ENCODE results near the gene ADGRL3.
"Not testable (repeated sequence)": the region's sequence is repeated elsewhere in the genome, so short reads cannot be mapped to it uniquely, and the experiment has no call there.

The ADGRL3 gene

GRCh38 chr4:61207156-61207555 is 7.0 kb downstream of the ADGRL3 start:
- FAIRE-seq: not testable (repeated sequence)

DNA sequence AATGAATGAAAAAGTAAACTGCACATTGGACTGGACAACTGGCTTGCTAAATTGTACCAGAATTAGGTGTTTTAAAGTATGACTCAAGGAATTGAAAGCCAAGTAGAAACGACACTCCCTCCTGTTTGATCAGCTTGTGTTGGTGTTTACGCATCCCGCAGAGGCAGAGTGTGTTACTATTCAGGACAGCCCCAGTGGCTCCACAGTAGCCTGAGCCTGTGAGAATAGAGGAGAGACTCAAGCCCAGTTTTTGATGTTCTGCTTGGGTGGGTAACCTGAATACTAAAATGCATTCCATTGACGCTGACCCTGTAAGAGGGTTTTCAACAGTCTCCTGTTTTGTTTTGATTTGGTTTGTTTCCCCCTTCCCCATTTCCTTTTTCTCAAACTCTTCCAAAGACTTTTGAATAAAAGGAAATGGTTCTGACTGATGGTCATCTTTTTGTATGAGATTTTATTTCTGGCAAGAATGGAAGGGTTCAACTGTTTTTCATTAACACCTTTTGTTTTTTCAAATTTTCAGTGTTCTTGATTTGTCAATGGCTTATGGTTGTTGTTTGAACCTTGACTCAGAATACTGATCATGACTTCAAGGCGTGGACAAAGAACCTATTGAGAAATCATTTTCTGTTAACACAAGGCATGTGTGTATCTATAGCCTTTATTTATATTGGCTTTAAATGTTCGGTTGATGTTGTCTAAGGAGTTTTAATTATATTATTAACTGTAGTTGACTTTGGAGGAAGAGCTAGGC is 10.2 kb downstream of the ADGRL3 start:
- no peak for FAIRE-seq

- FAIRE-seq: no peak
Measured at GRCh38 chr4:61211781-61212180, 11.7 kb downstream of the ADGRL3 start.

DNA sequence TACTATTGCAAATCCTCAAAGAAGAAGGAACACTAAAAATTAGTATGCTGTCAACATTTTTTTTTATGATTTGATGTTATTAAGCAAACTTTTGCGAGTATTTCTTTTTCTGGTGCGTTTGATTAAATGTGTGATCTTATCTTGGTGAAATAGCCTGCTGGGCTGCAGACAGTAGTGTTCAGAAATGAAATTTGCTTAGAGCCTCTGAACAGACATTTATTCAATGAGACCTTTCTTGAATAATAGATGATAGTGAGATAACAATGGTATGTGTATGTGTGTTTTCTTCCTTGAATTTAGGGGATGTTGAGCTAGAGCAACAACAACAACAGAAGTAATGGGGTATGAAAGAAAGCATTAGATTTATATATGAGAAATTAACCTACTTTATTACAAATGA is 12.7 kb downstream of the ADGRL3 start:
- FAIRE-seq: no peak

DNA sequence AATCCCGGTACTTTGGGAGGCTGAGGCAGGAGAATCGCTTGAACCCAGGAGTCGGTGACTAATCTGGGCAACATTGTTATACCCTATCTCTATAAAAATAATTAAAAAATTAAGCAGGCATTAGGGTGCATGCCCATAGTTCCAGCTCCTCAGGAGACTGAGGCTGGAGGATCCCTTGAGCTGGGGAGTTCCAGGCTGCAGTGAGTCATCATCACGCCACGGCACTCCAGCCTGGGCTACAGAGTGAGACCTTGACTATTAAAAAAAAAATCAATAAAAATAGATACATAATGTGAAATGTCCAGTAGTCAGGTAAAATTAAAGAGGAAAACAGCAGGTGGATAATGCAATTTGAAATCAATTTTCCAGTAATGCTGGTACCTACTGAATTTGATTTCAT is 14.6 kb downstream of the ADGRL3 start:
- no peak for FAIRE-seq

DNA sequence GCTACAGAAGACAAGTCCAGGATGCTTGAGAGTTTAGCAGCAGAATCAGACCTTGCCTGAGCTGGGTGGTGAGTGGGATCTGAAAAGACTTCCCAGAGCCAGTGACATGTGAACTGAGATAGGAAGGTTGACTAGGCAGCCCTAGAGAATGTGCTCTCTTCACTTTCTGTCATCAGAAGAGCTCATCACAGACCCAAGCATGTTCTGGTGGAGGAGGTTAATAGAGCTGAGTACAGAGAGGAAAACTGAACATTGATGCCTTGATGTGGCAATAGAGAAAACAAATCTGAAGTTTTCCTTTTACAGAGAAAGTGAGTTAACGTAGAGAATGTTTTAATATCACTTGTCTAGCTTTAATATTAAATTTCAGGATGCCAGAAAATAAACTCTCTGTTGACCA is 17.1 kb downstream of the ADGRL3 start:
- no peak for FAIRE-seq

GRCh38 chr4:61220556-61220955 is 20.4 kb downstream of the ADGRL3 start:
- no peak for FAIRE-seq

GRCh38 chr4:61223385-61223784 is 23.3 kb downstream of the ADGRL3 start:
- no peak for FAIRE-seq

- FAIRE-seq: no peak
Measured at GRCh38 chr4:61224573-61224972, 24.4 kb downstream of the ADGRL3 start.

DNA sequence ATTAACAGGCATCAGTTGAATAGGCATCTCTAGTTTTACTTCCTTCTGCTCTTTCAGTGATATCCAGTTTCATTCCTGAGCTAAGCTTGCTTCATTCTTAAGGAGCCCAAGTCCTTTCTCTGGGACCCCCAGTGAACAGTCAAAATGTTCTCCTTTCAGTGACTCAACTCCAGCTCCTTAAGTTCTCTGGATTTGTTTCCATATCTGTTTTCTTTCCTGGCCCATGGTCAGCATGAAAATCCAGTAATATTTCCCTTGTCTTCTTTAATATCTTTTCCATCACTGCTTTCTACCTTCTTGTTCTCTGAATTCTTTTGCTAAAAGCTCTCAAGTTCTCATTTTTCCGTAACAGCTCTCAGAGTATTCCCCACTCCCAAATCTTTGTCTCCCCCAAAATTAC is 25.5 kb downstream of the ADGRL3 start:
- FAIRE-seq: no peak

DNA sequence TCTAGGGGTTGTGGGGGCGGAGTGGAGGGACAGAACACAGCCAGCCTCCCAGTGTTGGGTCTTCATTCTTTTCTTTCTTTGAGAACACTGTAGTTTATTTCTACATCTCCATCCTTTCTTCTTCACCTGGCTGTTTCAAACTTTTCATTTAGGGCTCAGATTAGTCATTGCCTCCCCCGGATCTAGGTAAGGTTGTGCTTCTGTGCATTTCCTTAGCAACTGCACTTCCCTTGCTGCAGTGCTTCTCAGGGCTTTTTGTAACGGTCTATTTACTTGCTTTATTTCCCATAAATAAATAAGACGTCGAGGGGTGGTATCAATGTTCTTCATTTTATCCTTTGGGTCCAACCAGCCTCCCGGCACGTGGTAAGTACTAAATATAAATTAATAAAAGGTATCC is 31.3 kb downstream of the ADGRL3 start:
- no peak for FAIRE-seq

DNA sequence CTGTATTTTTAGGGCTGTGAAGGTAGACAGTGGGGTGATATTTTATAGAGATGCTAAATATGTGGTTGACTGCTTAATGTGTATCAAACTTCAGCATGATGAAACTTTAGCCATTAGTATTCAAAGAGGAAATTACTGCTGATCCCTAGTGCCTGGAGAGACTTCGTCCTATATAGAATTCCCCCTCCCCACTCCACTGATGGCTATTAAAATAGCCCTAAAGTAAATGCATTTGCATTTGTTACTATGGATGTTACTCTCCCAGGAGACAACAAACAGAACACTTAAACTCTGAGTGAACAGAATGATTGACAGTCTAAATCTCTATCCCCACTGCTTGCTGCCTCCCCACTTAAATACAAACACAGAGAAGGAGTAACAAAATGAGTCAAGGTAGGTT is 39.1 kb downstream of the ADGRL3 start:
- FAIRE-seq: no peak

- no peak for FAIRE-seq
Measured at GRCh38 chr4:61243962-61244361, 43.8 kb downstream of the ADGRL3 start.

DNA sequence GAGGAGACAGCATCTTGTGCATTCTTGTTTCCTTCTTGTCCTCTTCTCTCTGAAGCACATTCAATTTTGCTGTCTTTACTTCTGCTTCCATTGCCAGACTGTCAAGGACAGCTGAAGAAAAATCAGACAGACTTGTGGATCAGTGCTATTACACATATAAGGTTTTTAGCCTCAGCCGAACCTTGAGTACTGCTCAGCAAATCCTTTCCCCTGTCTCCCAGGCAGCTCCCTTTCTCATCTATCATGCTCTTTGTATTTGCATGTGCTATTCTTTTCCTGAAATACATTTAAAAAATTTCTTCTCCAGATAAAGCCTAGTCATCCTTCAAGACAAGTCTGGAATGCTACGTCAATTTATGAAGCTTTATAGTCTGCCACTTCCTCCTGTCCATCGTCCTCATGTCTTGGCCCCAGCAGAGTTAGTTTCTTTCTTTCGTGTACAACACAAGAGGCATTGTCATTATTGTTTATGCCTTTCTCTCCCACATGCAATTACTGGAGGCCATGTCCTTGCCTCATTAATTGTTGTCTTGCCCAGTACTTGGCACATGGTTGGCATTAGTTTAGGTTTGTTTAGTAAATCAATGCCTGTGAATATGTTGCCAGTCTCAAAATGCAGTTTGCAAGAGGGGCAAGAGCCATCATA is 45.1 kb downstream of the ADGRL3 start:
- no peak for FAIRE-seq

DNA sequence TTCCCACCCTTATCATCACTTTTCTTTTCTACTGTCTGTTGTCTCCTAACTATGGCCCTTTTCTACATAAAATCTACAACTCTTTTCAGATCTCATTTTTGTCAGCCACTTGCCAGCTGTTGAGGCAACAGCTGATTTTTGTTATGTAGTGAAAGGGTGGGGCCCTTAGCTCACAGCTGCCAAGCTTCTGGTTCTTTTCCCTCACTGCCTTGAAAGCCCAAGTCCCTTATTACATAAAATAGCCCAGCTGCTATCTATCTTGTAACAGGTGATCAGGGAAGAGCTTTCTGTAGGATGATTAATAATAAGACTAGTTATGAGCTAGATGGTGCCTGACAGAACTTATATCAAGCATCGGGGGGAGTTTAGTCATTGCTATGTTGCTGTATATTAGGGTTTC is 45.9 kb downstream of the ADGRL3 start:
- no peak for FAIRE-seq

- FAIRE-seq: no peak
Measured at GRCh38 chr4:61248705-61249104, 48.6 kb downstream of the ADGRL3 start.

DNA sequence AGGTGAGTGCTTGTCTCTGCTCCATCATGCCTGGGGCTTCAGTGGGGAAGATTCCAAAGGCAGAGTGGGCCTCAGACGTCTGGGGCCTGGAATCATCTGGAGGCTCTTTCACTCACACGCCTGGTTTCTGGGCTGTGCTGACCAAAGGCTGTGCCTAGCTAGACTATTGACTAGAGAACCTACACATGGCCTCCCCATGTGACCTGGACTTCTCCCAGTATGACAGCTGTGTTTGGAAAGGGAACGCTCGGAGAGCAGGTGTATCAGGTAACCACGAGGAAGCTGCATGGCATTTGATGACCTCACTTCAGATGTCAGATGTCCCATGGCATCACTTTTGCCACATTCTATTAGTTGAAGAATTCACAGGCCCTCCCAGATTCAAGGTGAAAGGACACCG is 51.0 kb downstream of the ADGRL3 start:
- FAIRE-seq: no peak

DNA sequence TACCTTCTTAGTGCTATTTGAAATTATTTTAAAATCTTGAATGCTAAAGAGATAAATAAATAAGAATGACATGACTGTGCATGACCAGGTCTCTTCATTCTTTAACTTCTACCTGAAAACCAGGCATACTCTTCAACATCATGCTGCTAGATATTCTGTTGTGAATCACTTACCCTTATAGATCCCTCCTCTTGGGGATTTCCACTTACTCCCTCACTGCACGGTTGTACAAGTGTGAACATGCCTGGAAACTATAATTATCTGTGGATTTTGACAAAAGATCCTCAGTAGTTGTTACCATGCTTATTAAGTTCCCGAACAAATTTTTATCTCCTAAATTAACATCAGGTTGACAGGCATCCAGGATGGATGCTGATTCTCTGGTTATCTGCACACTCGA is 54.3 kb downstream of the ADGRL3 start:
- no peak for FAIRE-seq

- FAIRE-seq: no peak
Measured at GRCh38 chr4:61273233-61273632, 73.1 kb downstream of the ADGRL3 start.

GRCh38 chr4:61274286-61274685 is 74.2 kb downstream of the ADGRL3 start:
- FAIRE-seq: no peak

DNA sequence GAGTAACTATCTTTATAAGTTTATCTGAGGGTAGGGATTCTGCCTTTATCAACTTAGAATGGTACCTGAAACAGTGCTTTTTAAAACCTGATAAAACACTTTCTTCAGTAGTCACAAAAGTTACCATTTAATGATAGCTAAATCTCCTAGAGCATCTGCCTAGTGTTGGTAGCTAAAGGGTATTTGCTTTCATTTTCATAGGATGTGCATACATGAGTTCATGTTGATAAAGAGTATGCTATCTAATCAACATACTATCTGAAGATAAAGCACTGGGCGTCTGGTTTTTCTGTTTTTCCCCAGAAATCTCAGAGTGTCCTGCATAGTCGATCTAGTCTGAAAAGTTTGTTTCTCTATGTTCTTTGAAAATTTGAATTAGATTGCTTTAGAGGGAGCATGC is 75.1 kb downstream of the ADGRL3 start:
- no peak for FAIRE-seq

DNA sequence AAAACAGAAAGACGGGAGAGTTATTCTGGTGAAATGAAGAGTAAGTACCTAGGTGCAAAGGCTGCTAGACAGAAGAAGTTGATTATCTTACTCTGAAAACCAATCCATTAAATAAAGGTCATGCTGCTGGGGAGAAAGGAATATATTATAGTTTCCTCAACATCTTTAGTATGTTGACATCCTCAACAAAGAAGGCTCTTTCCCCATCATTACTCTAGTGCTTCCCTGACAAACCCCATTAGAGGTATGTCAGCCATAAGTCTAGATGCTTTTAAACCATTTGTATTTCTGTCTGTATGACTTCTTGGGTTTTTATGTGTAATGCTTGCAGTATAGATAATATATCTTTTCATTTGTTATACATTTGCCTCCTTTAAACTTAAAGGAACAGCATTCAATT is 75.9 kb downstream of the ADGRL3 start:
- FAIRE-seq: no peak

DNA sequence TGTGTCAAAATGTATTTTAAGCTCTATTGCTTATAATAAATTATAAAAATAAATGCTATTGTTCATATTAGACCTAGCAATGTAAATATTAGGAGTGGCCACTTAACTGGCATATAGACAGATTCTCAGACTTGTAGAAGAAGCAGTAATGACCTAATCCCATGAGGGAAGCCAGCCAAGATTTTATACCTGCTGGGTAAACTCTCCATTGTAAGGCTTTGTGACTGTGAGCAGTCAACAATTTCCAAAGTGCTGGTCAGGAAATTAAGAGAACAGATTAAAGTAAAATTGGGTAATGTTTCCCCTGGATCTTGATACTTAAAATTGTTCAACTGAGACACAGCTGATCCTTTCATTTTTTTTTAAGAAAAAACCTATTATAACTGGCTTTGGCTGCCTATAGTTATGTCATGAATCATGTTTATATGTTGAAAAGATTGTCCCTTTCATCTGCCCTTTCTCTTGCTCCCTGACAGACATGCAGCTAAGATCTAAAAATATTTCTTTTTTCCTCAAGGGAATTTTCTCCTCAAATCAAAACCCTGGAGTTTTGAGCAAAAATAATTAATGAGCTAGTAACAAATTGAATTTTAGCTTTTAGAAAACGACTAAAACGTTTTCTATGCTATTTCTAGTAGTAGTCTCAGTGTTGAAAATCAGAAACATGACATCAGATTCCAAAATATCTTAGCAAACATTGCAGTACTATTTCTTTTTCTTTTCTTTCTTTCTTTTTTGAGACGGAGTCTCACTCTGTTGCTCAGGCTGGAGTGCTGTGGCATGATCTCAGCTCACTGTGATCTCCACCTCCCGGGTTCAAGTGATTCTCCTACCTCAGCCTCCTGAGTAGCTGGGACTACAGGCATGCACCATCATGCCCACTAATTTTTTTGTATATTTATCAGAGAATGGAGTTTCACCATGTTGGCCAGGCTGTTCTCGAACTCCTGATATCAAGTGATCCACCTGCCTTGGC is 77.9 kb downstream of the ADGRL3 start:
- FAIRE-seq: no peak

DNA sequence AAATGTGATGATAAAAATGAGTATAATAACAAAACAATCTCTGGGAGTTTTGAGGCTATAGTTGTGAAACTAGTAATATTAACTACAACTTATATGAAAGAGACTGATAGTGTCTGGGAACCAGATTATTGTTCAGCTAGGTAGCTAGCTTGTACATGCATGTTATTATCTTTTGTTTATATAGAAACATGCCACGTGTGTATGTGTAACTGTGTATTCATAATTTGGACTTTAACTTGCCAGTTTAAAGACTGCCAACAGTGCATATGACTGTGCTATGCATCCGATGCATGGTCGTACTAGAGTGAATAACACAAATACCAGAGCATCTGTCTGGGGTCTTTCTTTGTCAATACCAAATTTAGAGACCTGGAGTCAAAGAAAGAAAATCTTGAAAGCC is 92.2 kb downstream of the ADGRL3 start:
- FAIRE-seq: no peak
